NCI-H2081 treated with DMSO at 0.1 percent for 48 hours (cell line): ENCODE results near the gene CATSPERZ.

ENCODE experiments used
- DNase-seq: peaks from one replicate; lab custom pipeline; 2025; lab: John Stamatoyannopoulos, UW

The CATSPERZ gene

DNA sequence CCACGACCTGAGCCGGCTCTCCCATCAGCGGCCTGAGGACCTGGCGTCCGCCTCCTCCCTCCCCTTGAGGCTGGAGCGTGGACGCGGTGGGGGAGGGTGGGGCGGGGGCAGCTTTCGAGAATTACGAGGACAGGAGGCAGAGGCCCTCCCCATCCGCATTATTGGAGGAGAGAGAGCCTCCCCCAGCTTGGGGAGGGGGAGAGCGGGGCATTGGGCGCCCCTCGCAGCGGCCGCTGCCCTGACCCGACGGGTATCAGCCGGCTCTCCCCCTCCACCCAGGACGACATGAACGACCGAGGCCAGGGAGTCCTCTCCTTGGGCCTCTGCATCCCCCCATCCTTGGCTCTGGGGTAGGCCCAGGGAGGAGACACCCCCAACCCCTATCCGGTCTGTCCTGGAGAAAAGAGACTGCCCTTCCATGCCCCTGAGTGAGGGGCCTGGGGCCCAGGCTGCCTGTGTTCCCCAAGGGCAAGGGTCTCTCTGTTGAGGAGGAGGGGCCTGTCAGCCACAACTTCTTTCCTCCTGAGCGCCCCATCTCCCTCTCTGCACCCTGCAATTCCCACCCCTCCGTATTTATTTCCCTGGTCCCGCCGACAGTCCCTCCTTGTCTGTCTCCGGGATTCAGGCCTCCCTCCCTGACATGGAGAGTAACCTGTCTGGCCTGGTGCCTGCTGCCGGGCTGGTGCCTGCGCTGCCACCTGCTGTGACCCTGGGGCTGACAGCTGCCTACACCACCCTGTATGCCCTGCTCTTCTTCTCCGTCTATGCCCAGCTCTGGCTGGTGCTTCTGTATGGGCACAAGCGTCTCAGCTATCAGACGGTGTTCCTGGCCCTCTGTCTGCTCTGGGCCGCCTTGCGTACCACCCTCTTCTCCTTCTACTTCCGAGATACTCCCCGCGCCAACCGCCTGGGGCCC lies 14.0 kb upstream of the CATSPERZ start:
- DNase-seq = no peak

DNA sequence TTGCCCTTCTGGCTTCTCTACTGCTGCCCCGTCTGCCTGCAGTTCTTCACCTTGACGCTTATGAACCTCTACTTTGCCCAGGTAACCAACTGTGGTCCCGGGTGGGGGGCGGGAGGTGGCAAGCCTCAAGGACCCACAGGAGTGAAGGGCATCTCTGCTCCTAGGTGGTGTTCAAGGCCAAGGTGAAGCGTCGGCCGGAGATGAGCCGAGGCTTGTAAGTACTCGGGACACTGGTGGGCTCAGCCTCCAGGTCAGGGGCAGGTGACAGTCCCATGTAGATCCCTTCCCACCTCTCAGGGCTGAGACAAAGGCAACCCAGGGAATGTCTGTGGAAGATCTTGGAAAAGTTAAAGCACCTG lies 13.4 kb upstream of the CATSPERZ start:
- no peak for DNase-seq

DNA sequence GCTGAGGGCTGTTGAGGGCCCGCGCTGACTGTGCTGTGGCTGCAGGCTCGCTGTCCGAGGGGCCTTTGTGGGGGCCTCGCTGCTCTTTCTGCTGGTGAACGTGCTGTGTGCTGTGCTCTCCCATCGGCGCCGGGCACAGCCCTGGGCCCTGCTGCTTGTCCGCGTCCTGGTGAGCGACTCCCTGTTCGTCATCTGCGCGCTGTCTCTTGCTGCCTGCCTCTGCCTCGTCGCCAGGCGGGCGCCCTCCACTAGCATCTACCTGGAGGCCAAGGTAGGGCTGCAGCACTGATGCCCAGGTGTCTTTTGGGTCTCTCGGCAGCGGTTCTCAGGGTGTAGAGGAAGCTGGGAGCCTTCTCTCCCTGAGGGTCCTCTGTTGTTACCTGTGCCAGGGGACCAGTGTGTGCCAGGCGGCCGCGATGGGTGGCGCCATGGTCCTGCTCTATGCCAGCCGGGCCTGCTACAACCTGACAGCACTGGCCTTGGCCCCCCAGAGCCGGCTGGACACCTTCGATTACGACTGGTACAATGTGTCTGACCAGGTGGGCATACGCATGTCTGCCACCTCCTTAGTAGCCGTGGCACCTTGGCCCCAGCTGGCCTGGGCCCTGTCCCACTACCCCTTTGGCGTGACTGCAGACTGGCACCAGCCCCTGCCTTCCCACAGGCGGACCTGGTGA lies 12.3 kb upstream of the CATSPERZ start:
- DNase-seq = no peak

DNA sequence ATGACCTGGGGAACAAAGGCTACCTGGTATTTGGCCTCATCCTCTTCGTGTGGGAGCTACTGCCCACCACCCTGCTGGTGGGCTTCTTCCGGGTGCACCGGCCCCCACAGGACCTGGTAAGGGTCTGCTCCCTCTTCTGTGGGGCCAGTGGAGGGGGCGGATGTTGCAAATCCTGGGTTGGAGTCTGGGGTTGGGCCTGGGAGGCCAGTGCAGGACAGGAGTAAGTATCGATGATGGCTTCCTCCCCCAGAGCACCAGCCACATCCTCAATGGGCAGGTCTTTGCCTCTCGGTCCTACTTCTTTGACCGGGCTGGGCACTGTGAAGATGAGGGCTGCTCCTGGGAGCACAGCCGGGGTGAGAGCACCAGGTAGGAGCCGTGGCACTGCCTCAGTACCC lies 11.8 kb upstream of the CATSPERZ start:
- DNase-seq = no peak

DNA sequence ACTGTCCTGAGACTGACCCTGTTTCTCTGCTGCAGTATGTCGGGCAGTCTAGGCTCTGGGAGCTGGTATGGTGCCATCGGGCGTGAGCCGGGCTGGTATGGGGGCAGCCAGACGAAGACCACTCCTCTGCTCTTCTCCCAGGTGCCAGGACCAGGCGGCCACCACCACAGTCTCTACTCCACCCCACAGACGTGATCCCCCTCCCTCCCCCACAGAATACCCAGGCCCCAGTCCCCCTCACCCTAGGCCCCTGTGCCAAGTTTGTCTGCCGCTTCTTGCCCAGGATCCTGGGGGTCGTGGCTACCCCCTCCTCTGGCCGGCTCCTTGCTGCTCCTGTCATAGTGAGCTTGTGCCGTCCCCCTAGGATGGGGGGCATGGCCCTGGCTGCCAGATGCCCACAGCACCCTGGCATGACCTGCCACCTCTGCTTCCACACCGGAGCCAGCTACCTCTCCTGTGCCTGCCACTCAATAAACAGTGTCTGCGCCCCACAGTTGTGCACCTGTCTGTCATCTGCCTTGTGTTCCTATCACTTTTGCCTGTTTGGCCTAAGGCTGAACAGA lies 11.1 kb upstream of the CATSPERZ start:
- no peak for DNase-seq

DNA sequence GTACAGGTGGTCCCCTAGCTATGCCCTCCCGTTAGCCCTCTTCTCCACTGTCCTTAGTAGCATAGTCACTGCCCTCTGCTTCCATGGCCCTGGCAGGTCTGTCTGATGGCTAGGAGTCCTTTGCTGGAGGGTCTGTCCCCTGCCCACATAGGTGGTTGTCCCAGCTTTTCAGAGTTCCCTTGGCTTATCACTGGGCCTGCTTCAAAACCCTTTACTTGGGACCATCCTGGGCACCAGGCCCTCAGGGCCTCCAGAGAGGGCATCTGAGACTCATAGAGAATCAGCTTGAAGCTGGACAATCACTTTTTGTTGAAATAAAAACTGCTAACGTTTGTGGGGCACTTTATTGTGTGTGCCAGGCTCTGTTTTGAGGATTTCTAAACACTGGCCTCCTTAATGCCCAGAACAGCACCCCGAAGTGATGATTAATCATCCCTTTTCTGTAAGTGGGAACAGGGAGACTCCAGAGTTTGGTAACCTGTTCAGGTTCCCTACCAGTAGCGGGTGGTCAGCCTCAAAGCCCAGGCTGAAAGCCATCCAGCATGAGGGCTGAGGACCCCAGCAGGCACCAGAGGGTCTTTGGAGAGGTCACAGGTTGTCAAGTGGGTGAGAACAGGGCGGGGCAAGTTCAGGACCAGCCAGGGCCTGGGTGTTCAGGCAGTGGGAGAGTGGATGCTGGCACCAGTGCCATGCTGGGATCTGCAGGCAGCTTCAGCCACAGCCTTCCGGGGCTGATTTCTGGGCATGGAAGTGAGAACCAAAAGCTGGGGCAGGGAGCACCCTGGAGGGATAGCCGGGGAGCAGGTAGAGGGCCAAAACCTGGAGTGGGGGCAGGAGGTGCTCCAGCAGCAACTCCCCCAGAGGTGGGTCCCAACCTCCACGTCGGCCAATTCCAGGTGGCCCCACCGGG lies 9.6 kb upstream of the CATSPERZ start:
- DNase-seq = no peak

DNA sequence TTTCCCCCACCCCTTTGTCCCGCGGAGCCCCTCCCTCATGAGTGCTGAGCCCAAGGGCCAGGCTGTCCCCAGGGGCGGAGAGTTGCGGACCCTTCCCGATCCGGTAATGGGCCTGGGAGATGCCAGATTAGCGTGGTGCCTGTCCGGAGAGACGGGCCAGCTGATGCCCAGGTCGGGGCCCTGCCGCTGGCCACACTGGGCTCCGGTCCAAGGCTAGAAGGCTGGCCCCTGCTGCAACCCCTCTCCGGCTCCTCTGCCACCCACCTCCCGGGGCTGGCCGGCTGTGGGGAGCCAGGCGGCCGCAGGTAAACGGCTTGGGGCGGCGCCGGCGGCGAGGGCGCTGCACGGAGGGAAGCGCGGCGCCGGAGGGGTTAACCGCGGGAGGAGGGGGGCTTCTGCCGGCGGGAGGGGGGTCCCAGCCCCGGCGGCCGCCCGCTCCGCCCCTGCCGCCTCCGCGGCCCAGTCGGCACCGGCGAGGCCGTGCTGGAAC lies 8.9 kb upstream of the CATSPERZ start, which contains the start of gene KCNK4:
KCNK4 (plus strand) TSS at position 41 of the 490 bp plus-strand sequence. CDS start 1,717 bp downstream, outside the sequence.
- DNase-seq = no peak

DNA sequence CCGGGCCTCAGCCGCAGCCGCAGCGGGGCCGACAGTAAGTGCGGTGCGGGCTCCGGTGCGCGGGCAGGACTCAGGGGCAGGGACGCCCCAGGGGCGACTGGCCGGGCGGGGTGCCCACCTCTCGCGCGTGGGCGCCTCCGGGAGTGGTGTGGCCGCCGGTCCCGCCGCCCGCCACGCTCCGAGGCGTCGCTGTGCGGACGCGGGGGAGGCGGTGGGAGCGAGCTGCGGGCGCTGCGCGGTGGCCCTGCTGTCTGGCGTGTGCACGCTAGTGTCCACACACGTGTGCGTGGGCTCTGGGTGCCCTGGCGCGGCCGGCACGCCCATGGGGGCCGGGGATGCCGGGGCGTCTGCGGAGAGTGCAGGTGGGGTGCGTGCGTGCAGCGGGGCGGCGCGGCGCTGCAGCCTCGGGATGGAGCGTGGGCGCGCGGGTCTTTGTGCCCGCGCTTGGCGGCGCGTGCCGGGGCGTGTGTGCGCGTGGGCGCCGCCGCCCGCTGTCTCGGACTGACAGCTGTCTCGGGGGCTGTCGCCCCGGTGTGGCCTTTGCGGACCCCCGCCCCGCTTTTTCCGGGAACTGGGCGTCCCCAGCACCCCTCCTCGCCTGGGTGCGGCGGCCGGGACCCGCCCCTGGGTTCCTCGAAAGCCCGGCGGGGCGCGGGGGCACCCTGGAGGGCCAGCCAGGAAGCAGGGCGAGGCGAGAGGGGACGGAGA lies 8.3 kb upstream of the CATSPERZ start:
- DNase-seq = no peak

DNA sequence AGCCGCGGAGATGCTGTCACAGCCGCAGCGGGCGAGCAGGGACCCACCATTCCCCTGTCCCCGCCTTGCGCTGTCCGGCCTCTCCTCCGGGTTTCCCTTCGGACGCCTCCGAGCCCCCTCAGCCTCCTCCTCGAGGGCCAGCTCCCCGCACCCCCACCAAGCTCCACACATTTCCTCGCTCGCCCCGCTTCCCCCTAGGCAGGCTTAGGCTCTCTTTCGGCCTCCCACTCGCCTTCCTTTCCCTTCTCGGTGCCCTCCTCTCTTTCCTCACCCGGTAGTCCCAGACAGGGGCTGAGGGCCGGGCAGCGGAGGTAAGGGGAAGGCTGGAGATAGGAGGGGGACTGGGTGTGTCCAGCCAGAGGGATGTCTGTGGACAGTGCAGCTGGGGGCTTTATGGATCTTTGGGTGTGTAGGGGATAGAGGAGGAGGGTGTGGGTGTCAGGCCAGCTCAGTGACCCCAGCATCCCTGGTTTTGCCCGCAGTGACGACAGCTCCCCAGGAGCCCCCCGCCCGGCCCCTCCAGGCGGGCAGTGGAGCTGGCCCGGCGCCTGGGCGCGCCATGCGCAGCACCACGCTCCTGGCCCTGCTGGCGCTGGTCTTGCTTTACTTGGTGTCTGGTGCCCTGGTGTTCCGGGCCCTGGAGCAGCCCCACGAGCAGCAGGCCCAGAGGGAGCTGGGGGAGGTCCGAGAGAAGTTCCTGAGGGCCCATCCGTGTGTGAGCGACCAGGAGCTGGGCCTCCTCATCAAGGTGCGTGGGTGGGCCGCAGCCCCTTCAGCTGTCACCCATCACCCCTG lies 7.5 kb upstream of the CATSPERZ start:
- DNase-seq = no peak

DNA sequence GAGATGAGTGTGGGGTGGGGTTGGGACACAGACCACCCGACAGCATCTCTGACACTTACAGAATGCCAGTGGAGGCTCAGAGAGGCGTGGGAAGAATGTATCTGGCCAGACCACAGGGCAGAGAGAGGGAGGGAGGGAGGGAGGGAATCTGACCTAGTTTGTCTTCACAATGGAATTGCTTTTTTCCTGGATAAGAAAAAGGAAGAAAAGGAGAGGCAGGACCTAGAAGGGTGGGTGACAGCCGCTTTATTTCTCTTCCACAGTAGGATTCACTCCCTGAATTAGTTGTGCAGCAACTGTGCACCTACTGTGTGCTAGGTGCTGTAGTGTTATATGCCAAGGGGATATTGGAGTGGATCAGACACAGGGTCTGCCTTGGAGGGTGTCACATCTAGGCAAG lies 5.4 kb upstream of the CATSPERZ start:
- no peak for DNase-seq

DNA sequence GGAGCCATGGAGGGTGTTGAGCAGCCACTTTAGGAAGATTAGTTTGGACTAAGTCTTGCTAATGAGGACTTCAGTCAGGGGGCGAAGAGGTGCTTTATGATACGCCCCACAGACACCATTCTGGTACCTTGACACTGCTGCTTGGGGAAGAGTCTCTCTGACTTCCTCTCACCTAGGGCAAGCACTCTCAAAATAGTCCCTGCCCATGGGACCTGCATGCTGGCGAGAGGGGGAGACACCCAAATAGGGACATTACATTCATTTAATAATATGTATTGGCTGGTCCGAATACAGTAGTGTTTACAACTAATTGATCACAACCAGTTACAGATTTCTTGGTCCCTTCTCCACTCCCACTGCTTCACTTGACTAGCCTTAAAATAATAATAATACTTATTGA lies 4.4 kb upstream of the CATSPERZ start:
- no peak for DNase-seq

DNA sequence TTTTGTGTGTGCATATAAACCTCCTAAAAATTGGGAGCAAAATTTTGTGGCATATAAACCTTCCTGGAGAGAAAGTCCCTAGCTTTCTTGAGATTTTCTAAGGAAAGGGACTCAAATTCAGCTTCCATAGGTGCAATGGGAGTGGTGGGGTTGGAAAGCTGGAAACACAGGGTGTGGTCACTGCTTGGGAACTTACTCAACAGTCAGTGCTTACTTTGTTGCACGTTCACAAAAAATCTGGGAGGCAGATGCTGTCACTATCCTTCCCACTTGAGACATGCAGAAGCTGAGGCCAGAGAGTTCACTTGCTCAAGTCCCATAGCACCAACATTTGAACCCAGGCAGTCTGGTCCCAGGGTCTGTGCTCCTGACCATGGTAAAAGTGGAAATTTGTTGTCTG lies 3.9 kb upstream of the CATSPERZ start:
- no peak for DNase-seq

DNA sequence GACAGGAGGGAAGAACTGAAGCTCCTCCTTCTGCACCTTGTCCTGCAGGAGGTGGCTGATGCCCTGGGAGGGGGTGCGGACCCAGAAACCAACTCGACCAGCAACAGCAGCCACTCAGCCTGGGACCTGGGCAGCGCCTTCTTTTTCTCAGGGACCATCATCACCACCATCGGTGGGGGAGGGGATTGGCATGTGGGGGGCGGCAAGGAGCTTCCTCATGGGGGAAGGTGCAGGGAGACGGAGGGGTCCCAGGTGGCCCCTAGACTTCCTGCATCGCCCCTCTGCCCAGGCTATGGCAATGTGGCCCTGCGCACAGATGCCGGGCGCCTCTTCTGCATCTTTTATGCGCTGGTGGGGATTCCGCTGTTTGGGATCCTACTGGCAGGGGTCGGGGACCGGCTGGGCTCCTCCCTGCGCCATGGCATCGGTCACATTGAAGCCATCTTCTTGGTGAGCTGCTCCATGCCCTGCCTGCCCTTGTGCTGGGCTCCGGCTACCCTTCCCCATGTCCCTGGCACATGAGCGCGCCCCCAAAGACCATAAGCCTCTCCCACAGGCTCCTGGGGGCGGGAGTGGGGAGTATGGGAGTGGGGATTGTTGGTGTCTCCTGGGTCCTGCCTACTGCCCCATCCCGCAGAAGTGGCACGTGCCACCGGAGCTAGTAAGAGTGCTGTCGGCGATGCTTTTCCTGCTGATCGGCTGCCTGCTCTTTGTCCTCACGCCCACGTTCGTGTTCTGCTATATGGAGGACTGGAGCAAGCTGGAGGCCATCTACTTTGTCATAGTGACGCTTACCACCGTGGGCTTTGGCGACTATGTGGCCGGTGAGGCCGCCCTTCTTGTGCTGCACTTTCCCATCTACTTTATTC lies 3.1 kb upstream of the CATSPERZ start:
- DNase-seq = no peak

DNA sequence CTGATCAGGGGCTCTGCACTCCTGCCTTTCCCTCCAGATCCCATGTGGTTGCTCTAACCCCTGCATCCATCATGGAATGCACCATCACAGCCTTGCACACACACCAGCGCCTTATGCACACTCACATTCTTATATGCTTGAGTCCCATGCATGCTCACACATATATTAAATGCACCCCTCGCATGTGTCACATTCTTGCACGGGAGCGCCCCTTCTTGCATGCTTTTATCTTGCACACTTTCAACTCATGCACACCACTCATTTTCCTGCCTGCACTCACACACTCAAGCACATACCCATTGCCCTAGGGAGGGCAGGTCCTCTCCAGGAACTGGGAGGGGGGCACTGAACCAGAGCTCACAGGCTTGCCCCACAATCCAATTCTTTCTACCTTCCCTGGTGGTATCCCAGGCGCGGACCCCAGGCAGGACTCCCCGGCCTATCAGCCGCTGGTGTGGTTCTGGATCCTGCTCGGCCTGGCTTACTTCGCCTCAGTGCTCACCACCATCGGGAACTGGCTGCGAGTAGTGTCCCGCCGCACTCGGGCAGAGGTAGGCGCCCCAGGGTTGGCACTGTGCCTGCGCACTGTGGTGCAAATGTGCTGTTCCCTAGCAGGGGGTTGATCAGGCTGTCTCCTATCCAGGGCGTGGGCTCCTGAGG lies 2.3 kb upstream of the CATSPERZ start:
- no peak for DNase-seq

DNA sequence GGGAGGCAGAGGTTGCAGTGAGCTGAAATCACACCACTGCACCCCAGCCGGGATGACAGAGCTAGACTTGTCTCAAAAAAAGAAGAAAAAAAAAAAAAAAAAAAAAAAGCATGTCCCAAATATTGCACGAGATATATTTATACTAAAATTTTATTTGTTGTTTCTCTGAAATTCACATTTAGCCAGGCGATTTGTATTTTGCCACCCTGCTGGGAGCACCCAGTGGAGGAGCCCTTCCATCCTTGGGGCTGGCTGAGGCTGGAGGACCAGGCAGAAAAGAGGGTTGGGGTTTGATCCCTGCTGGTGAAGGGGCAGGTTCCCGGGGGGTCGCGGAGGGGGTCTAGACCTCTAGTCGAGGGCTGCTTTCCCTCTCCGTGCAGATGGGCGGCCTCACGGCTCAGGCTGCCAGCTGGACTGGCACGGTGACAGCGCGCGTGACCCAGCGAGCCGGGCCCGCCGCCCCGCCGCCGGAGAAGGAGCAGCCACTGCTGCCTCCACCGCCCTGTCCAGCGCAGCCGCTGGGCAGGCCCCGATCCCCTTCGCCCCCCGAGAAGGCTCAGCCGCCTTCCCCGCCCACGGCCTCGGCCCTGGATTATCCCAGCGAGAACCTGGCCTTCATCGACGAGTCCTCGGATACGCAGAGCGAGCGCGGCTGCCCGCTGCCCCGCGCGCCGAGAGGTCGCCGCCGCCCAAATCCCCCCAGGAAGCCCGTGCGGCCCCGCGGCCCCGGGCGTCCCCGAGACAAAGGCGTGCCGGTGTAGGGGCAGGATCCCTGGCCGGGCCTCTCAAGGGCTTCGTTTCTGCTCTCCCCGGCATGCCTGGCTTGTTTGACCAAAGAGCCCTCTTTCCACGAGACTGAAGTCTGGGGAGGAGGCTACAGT lies 952 bp upstream of the CATSPERZ start:
- DNase-seq = no peak

DNA sequence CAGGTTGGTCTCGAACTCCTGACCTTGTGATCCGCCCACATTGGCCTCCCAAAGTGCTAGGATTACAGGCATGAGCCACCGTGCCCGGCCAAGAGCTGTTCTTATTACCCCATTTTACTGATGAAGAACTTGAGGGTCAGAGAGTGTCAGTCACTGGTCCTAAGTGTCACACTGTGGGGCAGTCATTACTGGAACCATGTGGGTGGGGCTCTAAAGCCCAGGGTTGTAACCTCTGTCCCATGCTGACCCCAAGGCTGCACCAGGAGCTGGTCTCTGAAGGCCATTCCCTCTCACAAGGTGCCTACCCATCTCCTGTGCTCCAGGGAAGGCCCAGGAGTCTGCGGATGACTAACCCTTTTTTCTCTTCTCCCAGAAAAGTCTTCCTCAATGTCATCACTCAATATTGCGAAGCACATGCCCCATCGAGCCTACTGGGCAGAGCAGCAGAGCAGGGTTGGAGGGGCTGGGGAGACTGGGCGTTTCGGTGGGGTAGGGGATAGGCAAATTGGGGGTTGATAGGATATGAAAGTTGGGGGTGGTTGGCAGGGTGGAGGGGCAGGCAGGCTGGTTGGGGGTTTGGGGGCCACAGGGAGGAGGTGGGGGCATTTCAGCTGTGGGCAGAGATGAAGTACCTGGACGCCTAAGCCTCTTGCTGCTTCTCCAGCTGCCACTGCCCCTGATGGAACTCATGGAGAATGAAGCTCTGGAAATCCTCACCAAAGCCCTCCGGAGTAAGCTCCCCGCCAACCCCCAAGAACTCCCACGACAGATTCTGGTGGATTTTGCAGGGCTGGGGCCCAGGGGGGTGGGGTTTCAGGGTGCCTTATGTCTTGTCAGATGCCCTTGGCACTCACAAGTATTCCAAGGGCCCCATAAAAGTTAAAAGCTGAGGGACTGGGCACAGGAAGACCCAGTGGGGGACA lies 3.2 kb downstream of the CATSPERZ start:
- DNase-seq = no peak

DNA sequence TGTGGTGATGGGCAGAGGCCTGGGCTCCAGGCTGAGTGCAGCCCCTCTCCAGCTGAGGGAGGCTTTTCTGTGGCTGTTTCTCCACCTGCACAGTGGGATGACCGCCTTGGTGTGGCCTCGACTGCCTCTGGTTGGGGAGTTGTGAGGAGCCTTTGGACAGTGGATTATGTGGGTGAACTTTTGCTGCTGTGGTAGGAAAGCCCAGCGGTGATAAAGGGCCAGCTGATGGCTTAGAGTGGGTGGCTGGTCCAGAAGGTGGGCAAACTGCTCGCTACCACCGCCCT lies 3.8 kb downstream of the CATSPERZ start:
- no peak for DNase-seq
